Measurements from ENCODE around the gene HSDL1. TPM values are rescaled to one million over a fixed set of nuclear protein-coding genes. Genes with fewer than 3 reads are reported as not detected.

Gene HSDL1
- total and polyA plus RNA-seq, 2 donors (not counting 1 experiment from before 2014, with no cell fraction given), result 23.6 to 24.8 TPM

GRCh38 chr16:84084570-84085270, 60.3 kb downstream of the HSDL1 start:
- H3K4me2 ChIP-seq (ENCODE audit: extremely low read depth, insufficient read depth, low read length), result no peak overlapping the region
- TF ChIP-seq CTCF (conservative IDR thresholded peaks at IDR 0.05 in 1 of 2, IDR thresholded peaks at IDR 0.05 in 1 of 2; ENCODE audit: low read depth in 1 of 2, low read length in 2 of 2), result peak; percentile 62 to 82
- no peak for TF ChIP-seq EZH2 (IDR thresholded peaks at IDR 0.05; ENCODE audit: low read length, missing control alignments)
- H2AFZ ChIP-seq (ENCODE audit: low read length), result no peak overlapping the region
- H3K9ac ChIP-seq (ENCODE audit: insufficient read depth, low read length), result no peak overlapping the region
- H3K36me3 ChIP-seq (ENCODE audit: control insufficient read depth, insufficient read depth, low read length), result peaks cover 20% of the 10 kb centered on the region
- no peaks in the 10 kb centered on the region for H3K79me2 ChIP-seq (ENCODE audit: control insufficient read depth, insufficient read depth, low read length)
- H3K27ac ChIP-seq (ENCODE audit: insufficient read depth, low read length), result no peak overlapping the region
- H3K9me3 ChIP-seq (ENCODE audit: control insufficient read depth, insufficient read depth, low read depth, low read length), result no peaks in the 10 kb centered on the region
- H3K27me3 ChIP-seq (ENCODE audit: control insufficient read depth, insufficient read depth, low read length), result no peaks in the 10 kb centered on the region
- H3K4me3 ChIP-seq (replicated peaks in 1 of 4; ENCODE audit: control extremely low read depth in 1 of 4, insufficient read depth in 1 of 4, low read depth in 3 of 4, low read length in 4 of 4), result no peak overlapping the region
- DNase-seq (ENCODE audit: low read depth in 2 of 2), result peak; percentile 55 to 68
- no peaks in the 10 kb centered on the region for H3K4me1 ChIP-seq (ENCODE audit: control insufficient read depth, extremely low read depth, insufficient read depth, low read length)
- H4K20me1 ChIP-seq (ENCODE audit: control insufficient read depth, extremely low read depth, insufficient read depth, low read length), result no peaks in the 10 kb centered on the region

GRCh38 chr16:84082835-84083569, 62.0 kb downstream of the HSDL1 start:
- Histone ChIP-seq H3K9ac (ENCODE audit: insufficient read depth, low read length) (no peak overlapping the region), H3K27me3 (ENCODE audit: control insufficient read depth, insufficient read depth, low read length) (no peaks in the 10 kb centered on the region), H3K4me2 (ENCODE audit: extremely low read depth, insufficient read depth, low read length) (no peak overlapping the region), H4K20me1 (ENCODE audit: control insufficient read depth, extremely low read depth, insufficient read depth, low read length) (no peaks in the 10 kb centered on the region), H3K79me2 (ENCODE audit: control insufficient read depth, insufficient read depth, low read length) (no peaks in the 10 kb centered on the region), H3K36me3 (ENCODE audit: control insufficient read depth, insufficient read depth, low read length) (peaks cover 18% of the 10 kb centered on the region), H2AFZ (ENCODE audit: low read length) (no peak overlapping the region), H3K9me3 (ENCODE audit: control insufficient read depth, insufficient read depth, low read depth, low read length) (no peaks in the 10 kb centered on the region), H3K4me1 (ENCODE audit: control insufficient read depth, extremely low read depth, insufficient read depth, low read length) (no peaks in the 10 kb centered on the region), H3K27ac (ENCODE audit: insufficient read depth, low read length) (no peak overlapping the region), H3K4me3 (replicated peaks in 1 of 4; ENCODE audit: control extremely low read depth in 1 of 4, insufficient read depth in 1 of 4, low read depth in 3 of 4, low read length in 4 of 4) (no peak overlapping the region)
- no peak for DNase-seq (ENCODE audit: low read depth in 2 of 2)
- no peak for TF ChIP-seq EZH2 (IDR thresholded peaks at IDR 0.05; ENCODE audit: low read length, missing control alignments)
- TF ChIP-seq CTCF (conservative IDR thresholded peaks at IDR 0.05 in 1 of 2, IDR thresholded peaks at IDR 0.05 in 1 of 2; ENCODE audit: low read depth in 1 of 2, low read length in 2 of 2), result no peak

GRCh38 chr16:84082110-84082509, 62.9 kb downstream of the HSDL1 start:
- no peak overlapping the region for H3K4me2 ChIP-seq (ENCODE audit: extremely low read depth, insufficient read depth, low read length)
- H3K27me3 ChIP-seq (ENCODE audit: control insufficient read depth, insufficient read depth, low read length), result no peaks in the 10 kb centered on the region

More at GRCh38 chr16:84082110-84082509, 62.9 kb downstream of the HSDL1 start:
- DNase-seq (ENCODE audit: low read depth in 2 of 2), result no peak
- Histone ChIP-seq H3K4me1 (ENCODE audit: control insufficient read depth, extremely low read depth, insufficient read depth, low read length) (no peaks in the 10 kb centered on the region), H3K9me3 (ENCODE audit: control insufficient read depth, insufficient read depth, low read depth, low read length) (no peaks in the 10 kb centered on the region), H3K79me2 (ENCODE audit: control insufficient read depth, insufficient read depth, low read length) (no peaks in the 10 kb centered on the region), H3K4me3 (replicated peaks in 1 of 4; ENCODE audit: control extremely low read depth in 1 of 4, insufficient read depth in 1 of 4, low read depth in 3 of 4, low read length in 4 of 4) (no peak overlapping the region), H4K20me1 (ENCODE audit: control insufficient read depth, extremely low read depth, insufficient read depth, low read length) (no peaks in the 10 kb centered on the region), H3K27ac (ENCODE audit: insufficient read depth, low read length) (no peak overlapping the region), H3K36me3 (ENCODE audit: control insufficient read depth, insufficient read depth, low read length) (peaks cover 16% of the 10 kb centered on the region), H2AFZ (ENCODE audit: low read length) (no peak overlapping the region), H3K9ac (ENCODE audit: insufficient read depth, low read length) (no peak overlapping the region)
- TF ChIP-seq EZH2 (IDR thresholded peaks at IDR 0.05; ENCODE audit: low read length, missing control alignments) (no peak), CTCF (conservative IDR thresholded peaks at IDR 0.05 in 1 of 2, IDR thresholded peaks at IDR 0.05 in 1 of 2; ENCODE audit: low read depth in 1 of 2, low read length in 2 of 2) (no peak)

All from fibroblast of lung (primary cell).